MM.1S (cell line): Measurements from ENCODE around the gene MBTD1.

ENCODE experiments used
- DNase-seq: peaks from one replicate; pipeline ENCODE4 v3.0.0-alpha.2; 2015
- H2AFZ ChIP-seq: fragments of 300-600 bp; sonication (generic); 2 replicates; pipeline ENCODE4 v1.6.0; 2016; ENCODE audit warnings: antibody characterized with exemption, low read length
- H3F3A ChIP-seq: fragments of 300-600 bp; sonication (generic); 2 replicates; pipeline ENCODE4 v1.6.1; 2016; ENCODE audit warnings: mild to moderate bottlenecking, antibody characterized with exemption, low read length, moderate library complexity, mixed read lengths; ENCODE audit not compliant: insufficient read depth
- H3K27ac ChIP-seq: fragments of 300-600 bp; sonication (generic); 2 replicates; pipeline ENCODE4 v1.5.1; 2016; ENCODE audit warnings: mild to moderate bottlenecking, low read length
- H3K27me3 ChIP-seq: fragments of 300-600 bp; sonication (generic); replicated peaks from 2 replicates; pipeline ENCODE4 v1.6.0; 2016; ENCODE audit warnings: low read length; ENCODE audit not compliant: insufficient read depth
- H3K36me3 ChIP-seq: fragments of 300-600 bp; sonication (generic); replicated peaks from 2 replicates; pipeline ENCODE4 v1.6.1; 2016; ENCODE audit warnings: mild to moderate bottlenecking, low read length, mixed read lengths; ENCODE audit not compliant: insufficient read depth
- H3K4me1 ChIP-seq: fragments of 300-600 bp; sonication (generic); 2 replicates; pipeline ENCODE4 v1.6.1; 2016; ENCODE audit warnings: low read length, mixed read lengths
- H3K4me2 ChIP-seq: fragments of 300-600 bp; sonication (generic); 2 replicates; pipeline ENCODE4 v1.6.0; 2016; ENCODE audit warnings: low read depth, low read length
- H3K4me3 ChIP-seq: fragments of 300-600 bp; sonication (generic); 2 replicates; pipeline ENCODE4 v1.5.1; 2016; ENCODE audit warnings: low read length, mixed read lengths
- H3K79me2 ChIP-seq: fragments of 300-600 bp; sonication (generic); 2 replicates; pipeline ENCODE4 v1.6.1; 2016; ENCODE audit warnings: mixed run types, low read length, mixed read lengths
- H3K9ac ChIP-seq: fragments of 300-600 bp; sonication (generic); 2 replicates; pipeline ENCODE4 v1.6.1; 2016; ENCODE audit warnings: low read length, mixed read lengths
- H3K9me2 ChIP-seq: fragments of 300-600 bp; sonication (generic); replicated peaks from 2 replicates; pipeline ENCODE4 v1.6.1; 2016; ENCODE audit warnings: mild to moderate bottlenecking, low read length, mixed read lengths; ENCODE audit not compliant: insufficient read depth
- H3K9me3 ChIP-seq: fragments of 300-600 bp; sonication (generic); replicated peaks from 2 replicates; pipeline ENCODE4 v1.6.1; 2016; ENCODE audit warnings: mild to moderate bottlenecking, low read length, mixed read lengths; ENCODE audit not compliant: insufficient read depth
- H4K20me1 ChIP-seq: fragments of 300-600 bp; sonication (generic); 2 replicates; pipeline ENCODE4 v1.6.1; 2016; ENCODE audit warnings: mild to moderate bottlenecking, low read length, moderate library complexity, mixed read lengths; ENCODE audit not compliant: insufficient read depth
- EZH2 ChIP-seq: fragments of 300-600 bp; sonication (generic); optimal IDR thresholded peaks from 2 replicates; pipeline ENCODE3; 2017; ENCODE audit warnings: low read depth, mild to moderate bottlenecking, antibody characterized with exemption, low read length, mixed read lengths
- EZH2phosphoT487 ChIP-seq: fragments of 300-600 bp; sonication (generic); IDR thresholded peaks from 2 replicates; pipeline ENCODE4 v1.6.1; 2018; ENCODE audit warnings: antibody characterized with exemption, low read length
- TF ChIP-seq, protein P1 (sequence below): fragments of 300-600 bp; sonication (generic); IDR thresholded peaks from 2 replicates; pipeline ENCODE4 v1.5.1; 2016; ENCODE audit warnings: antibody characterized with exemption, low read length, mixed read lengths

The MBTD1 gene

DNA sequence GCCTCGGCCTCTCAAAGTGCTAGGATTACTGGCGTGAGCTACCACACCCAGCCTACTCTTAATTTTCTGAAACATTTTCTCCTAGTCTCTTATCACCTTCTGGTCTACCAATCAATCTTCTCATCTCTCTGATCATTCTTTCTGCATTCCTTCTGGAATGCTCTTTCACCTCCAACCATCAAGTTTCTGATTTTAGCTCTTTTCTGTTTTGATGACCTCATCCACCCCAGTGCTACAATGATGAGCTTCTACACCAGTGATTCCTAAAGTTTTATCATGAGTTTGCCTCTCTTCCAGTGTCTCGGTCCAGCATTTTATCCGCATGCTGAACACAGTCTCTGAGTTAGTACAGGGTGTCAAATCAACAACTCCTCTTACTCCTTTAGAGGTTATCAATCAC lies 62.1 kb downstream of the MBTD1 start:
- Histone ChIP-seq H3K27me3 (no peaks in the 10 kb centered on the region), H3K9me3 (no peaks in the 10 kb centered on the region), H3K4me3 (no peak overlapping the region), H2AFZ (no peak overlapping the region), H3K27ac (no peak overlapping the region), H3K4me2 (no peak overlapping the region), H3K79me2 (no peaks in the 10 kb centered on the region), H3F3A (no peaks in the 10 kb centered on the region), H3K4me1 (no peaks in the 10 kb centered on the region), H3K9me2 (no peaks in the 10 kb centered on the region), H4K20me1 (no peaks in the 10 kb centered on the region), H3K36me3 (peaks cover 4% of the 10 kb centered on the region; the same call in 1 of the 2 replicates), H3K9ac (no peak overlapping the region)
- no peak for TF ChIP-seq EZH2
- no peak for TF ChIP-seq EZH2phosphoT487
- TF ChIP-seq, protein P1, sequence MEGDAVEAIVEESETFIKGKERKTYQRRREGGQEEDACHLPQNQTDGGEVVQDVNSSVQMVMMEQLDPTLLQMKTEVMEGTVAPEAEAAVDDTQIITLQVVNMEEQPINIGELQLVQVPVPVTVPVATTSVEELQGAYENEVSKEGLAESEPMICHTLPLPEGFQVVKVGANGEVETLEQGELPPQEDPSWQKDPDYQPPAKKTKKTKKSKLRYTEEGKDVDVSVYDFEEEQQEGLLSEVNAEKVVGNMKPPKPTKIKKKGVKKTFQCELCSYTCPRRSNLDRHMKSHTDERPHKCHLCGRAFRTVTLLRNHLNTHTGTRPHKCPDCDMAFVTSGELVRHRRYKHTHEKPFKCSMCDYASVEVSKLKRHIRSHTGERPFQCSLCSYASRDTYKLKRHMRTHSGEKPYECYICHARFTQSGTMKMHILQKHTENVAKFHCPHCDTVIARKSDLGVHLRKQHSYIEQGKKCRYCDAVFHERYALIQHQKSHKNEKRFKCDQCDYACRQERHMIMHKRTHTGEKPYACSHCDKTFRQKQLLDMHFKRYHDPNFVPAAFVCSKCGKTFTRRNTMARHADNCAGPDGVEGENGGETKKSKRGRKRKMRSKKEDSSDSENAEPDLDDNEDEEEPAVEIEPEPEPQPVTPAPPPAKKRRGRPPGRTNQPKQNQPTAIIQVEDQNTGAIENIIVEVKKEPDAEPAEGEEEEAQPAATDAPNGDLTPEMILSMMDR: no peak
- DNase-seq: no peak

DNA sequence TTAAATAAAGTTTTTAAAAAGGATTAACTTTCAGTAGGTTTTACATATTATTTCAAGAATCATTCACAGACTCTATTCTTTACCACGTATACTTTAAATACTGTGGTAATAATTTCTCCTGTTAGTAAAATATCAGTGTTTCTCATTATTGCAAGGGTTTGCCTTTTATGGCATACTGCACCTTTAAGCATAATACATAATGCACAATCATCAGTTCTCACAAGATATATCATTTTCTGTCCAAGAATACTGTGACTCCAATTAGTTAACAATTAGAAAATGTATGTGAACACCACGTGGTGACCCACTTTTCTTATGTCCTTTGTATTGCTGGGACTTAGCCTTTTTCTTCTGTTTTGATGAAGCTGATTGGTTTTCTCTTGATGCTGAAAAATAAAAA lies 68.0 kb downstream of the MBTD1 start:
- Histone ChIP-seq H3K9ac (no peak overlapping the region), H3K79me2 (no peaks in the 10 kb centered on the region), H3K4me3 (no peak overlapping the region), H3F3A (no peaks in the 10 kb centered on the region), H3K27me3 (no peaks in the 10 kb centered on the region), H2AFZ (no peak overlapping the region), H4K20me1 (no peaks in the 10 kb centered on the region), H3K27ac (no peak overlapping the region), H3K9me3 (no peaks in the 10 kb centered on the region), H3K4me2 (no peak overlapping the region), H3K9me2 (no peaks in the 10 kb centered on the region), H3K36me3 (peaks cover 9% of the 10 kb centered on the region; the same call in 1 of the 2 replicates), H3K4me1 (no peaks in the 10 kb centered on the region)
- TF ChIP-seq EZH2phosphoT487: no peak
- no peak for TF ChIP-seq EZH2
- TF ChIP-seq, protein P1: no peak
- DNase-seq: no peak

DNA sequence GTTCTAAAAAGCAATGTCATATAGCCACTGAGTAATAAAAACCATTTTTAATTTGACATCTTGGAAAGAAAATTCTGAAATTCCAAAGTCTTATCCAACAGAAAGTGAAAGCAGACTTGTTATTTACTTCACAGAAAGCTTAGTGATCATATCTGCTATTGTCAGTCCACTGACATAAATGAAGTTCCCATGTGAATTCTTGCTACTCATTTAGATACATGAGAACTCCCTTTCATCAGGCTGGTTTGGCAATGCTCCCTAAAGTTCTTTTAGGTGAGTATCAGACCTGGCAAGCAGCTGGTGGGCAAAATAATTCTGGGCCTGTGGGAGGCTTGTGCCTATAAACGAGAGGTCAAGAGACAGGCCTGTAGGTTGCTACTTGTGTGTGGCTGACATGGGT lies 70.2 kb downstream of the MBTD1 start:
- H3K27ac ChIP-seq: no peak overlapping the region
- H2AFZ ChIP-seq: no peak overlapping the region
- no peaks in the 10 kb centered on the region for H3K4me1 ChIP-seq
- peaks cover 9% of the 10 kb centered on the region; the same call in 1 of the 2 replicates for H3K36me3 ChIP-seq
- no peaks in the 10 kb centered on the region for H3F3A ChIP-seq
- H3K4me3 ChIP-seq: no peak overlapping the region
- no peaks in the 10 kb centered on the region for H4K20me1 ChIP-seq
- no peaks in the 10 kb centered on the region for H3K27me3 ChIP-seq
- H3K4me2 ChIP-seq: no peak overlapping the region
- H3K79me2 ChIP-seq: no peaks in the 10 kb centered on the region
- no peaks in the 10 kb centered on the region for H3K9me3 ChIP-seq
- H3K9ac ChIP-seq: no peak overlapping the region
- DNase-seq: no peak
- H3K9me2 ChIP-seq: no peaks in the 10 kb centered on the region
- TF ChIP-seq, protein P1: no peak
- TF ChIP-seq EZH2phosphoT487 (no peak), EZH2 (no peak)
